GM12878 (cell line): ENCODE data around the gene PDE11A. TPM values are rescaled to one million over a fixed set of nuclear protein-coding genes. Genes with fewer than 3 reads are reported as not detected.

Source experiments
- ATAC-seq: fragments of 200-7000 bp; cut with Tn5 transposase; 3 replicates; pipeline ENCODE4 v1.9.1; 2020; ENCODE audit warnings: mild to moderate bottlenecking, moderate library complexity
- BruUV-seq: library from RNA; stranded (reverse); fragments of 400-500 nt; replicated peaks from 2 replicates; lab custom pipeline; 2021; lab: Mats Ljungman, UMichigan
- CTCF ChIA-PET: fragments of 300-600 bp; sonication (Branson Sonifier 250); formaldehyde crosslinking; extraction: SDS; loops from one replicate; lab custom pipeline; 2021; ENCODE audit warnings: inconsistent platforms; lab: Yijun Ruan, JAX
- POLR2A ChIA-PET: fragments of 350-600 bp; formaldehyde crosslinking; extraction: SDS; loops from one replicate; lab custom pipeline; 2021; ENCODE audit warnings: inconsistent platforms; lab: Charles Lee
- RAD21 ChIA-PET: fragments of 300-600 bp; sonication (Branson Sonifier 250); formaldehyde crosslinking; loops from one replicate; lab custom pipeline; 2023; ENCODE audit warnings: antibody characterized with exemption; ENCODE audit not compliant: unreplicated experiment; lab: Charles Lee
- SMC1A ChIA-PET: fragments of 300-600 bp; sonication (Branson Sonifier 250); formaldehyde crosslinking; loops from one replicate; lab custom pipeline; 2023; ENCODE audit not compliant: unreplicated experiment, uncharacterized antibody; lab: Charles Lee
- DNase-seq: peaks from one replicate; pipeline ENCODE4 v3.0.0-alpha.2; 2011; ENCODE audit warnings: low read depth, low spot score
- FAIRE-seq: peaks from 3 replicates; lab custom pipeline; 2011; peaks lifted over from hg19 to GRCh38; lab: Jason Lieb, UNC
- H2AFZ ChIP-seq: 2 replicates; pipeline ENCODE4 v1.6.0; 2011; ENCODE audit warnings: low read depth, low read length, control low read depth; ENCODE audit not compliant: control insufficient read depth
- H3K27ac ChIP-seq: 2 replicates; pipeline ENCODE4 v1.5.1; 2011; ENCODE audit warnings: control low read depth; ENCODE audit not compliant: control insufficient read depth, insufficient read depth
- H3K27me3 ChIP-seq, 2 experiments: replicated peaks in 1 of 2; 2 replicates each; pipeline versions ENCODE4 v1.6.0 to v1.6.1; 2011; ENCODE audit warnings: low read length in 1 of 2; ENCODE audit not compliant: control insufficient read depth in 2 of 2, insufficient read depth in 2 of 2
- H3K36me3 ChIP-seq, 2 experiments: 2 replicates each; pipeline ENCODE4 v1.5.1; 2011; ENCODE audit warnings: low read length in 1 of 2; ENCODE audit not compliant: control insufficient read depth in 2 of 2, insufficient read depth in 2 of 2
- H3K4me1 ChIP-seq: 2 replicates; pipeline ENCODE4 v1.6.1; 2011; ENCODE audit warnings: mild to moderate bottlenecking, low read length, moderate library complexity, mixed read lengths; ENCODE audit not compliant: control insufficient read depth, insufficient read depth
- H3K4me2 ChIP-seq: 2 replicates; pipeline ENCODE4 v1.6.0; 2011; ENCODE audit warnings: control low read depth; ENCODE audit not compliant: control insufficient read depth, insufficient read depth
- H3K4me3 ChIP-seq: fragments of 200-600 bp; sonication (generic); 2 replicates; pipeline ENCODE4 v1.5.1; 2016
- H3K79me2 ChIP-seq: 2 replicates; pipeline ENCODE4 v1.6.0; 2011; ENCODE audit warnings: low read length; ENCODE audit not compliant: control insufficient read depth, insufficient read depth
- H3K9ac ChIP-seq: 2 replicates; pipeline ENCODE4 v1.8.0; 2011; ENCODE audit warnings: low read length, control low read depth, mixed read lengths; ENCODE audit not compliant: control insufficient read depth, insufficient read depth
- H3K9me3 ChIP-seq: replicated peaks from 3 replicates; pipeline ENCODE4 v1.5.1; 2011; ENCODE audit warnings: mild to moderate bottlenecking, low read length; ENCODE audit not compliant: control insufficient read depth, insufficient read depth
- H4K20me1 ChIP-seq: 2 replicates; pipeline ENCODE4 v1.6.0; 2011; ENCODE audit not compliant: control insufficient read depth, insufficient read depth
- BHLHE40 ChIP-seq, 2 experiments: fragments of 450-650 bp in 1 of 2; IDR thresholded peaks; 2 replicates each; pipeline ENCODE4 v1.6.1; 2011 to 2017; ENCODE audit warnings: low read depth in 2 of 2, borderline replicate concordance in 1 of 2, improper control_type of control experiment in 1 of 2, low read length in 1 of 2, mild to moderate bottlenecking in 1 of 2
- HDAC6 ChIP-seq: fragments of 200-600 bp; sonication (generic); IDR thresholded peaks from one replicate; pipeline ENCODE4 v1.8.0; 2017; ENCODE audit warnings: antibody characterized with exemption; ENCODE audit not compliant: unreplicated experiment
- HDGF ChIP-seq: fragments of 450-650 bp; IDR thresholded peaks from 2 replicates; pipeline ENCODE4 v1.6.1; 2016; ENCODE audit warnings: antibody characterized with exemption
- KAT2A ChIP-seq: conservative IDR thresholded peaks from 2 replicates; pipeline ENCODE4 v1.6.1; 2011; ENCODE audit warnings: low read depth, low read length; ENCODE audit not compliant: control insufficient read depth
- NR2C1 ChIP-seq: fragments of 450-650 bp; IDR thresholded peaks from 2 replicates; pipeline ENCODE4 v1.6.1; 2017; ENCODE audit warnings: antibody characterized with exemption, mild to moderate bottlenecking, moderate library complexity
- SMAD1 ChIP-seq: fragments of 450-650 bp; IDR thresholded peaks from 2 replicates; pipeline ENCODE4 v1.6.1; 2018; ENCODE audit warnings: mild to moderate bottlenecking, low read depth; ENCODE audit not compliant: partially characterized antibody
- WGBS: methylation state at CpG from one replicate; pipeline ENCODE4 v1.1.6; 2016; ENCODE audit warnings: low lambda C conversion rate; ENCODE audit not compliant: insufficient replicate concordance, insufficient coverage; ENCODE audit errors: missing lambda C conversion rate; 5-methylcytosine and 5-hydroxymethylcytosine counted together
- in situ Hi-C: fragments of 300-500 bp; cut with MboI; formaldehyde crosslinking; loops from 9 replicates; pipeline ENCODE4 v1.14.3; 2018; ENCODE audit warnings: mixed read lengths
- intact Hi-C: fragments of 100-400 bp; cut with micrococcal nuclease; formaldehyde crosslinking; loops from one replicate; pipeline ENCODE4 v1.14.2; 2022; ENCODE audit not compliant: unreplicated experiment
- polyA plus RNA-seq, 11 experiments: library from polyadenylated mRNA; depleted of rRNA in 4 of 11; unstranded in 6 of 11; stranded (reverse) in 5 of 11; fragments of >200 nt; fragmentation: Nextera tagmentation in 4 of 11; fragmentation: Illumina TruSeq in 1 of 11; extraction: Ambion mirVana in 4 of 11; extraction: Trizol in 1 of 11; gene quantifications; 1 replicate in 1 of 11; 2 replicates in 10 of 11; pipeline versions ENCODE4 v1.2.1 to v1.2.3, GENCODE V29; 2011 to 2016; ENCODE audit warnings: inconsistent platforms in 2 of 11, missing spikeins in 2 of 11, low read depth in 1 of 11
- total RNA-seq, 4 experiments: library from RNA; depleted of rRNA in 3 of 4; stranded (reverse); fragments of >200 nt in 3 of 4; fragmentation: Illumina TruSeq in 1 of 4; extraction: Trizol in 1 of 4; gene quantifications; 2 replicates each; pipeline versions ENCODE4 v1.2.1 to v1.2.3, GENCODE V29; 2013 to 2021
- TF ChIP-seq, protein P1 (sequence below): fragments of 450-650 bp; formaldehyde crosslinking; IDR thresholded peaks from 2 replicates; pipeline ENCODE4 v1.4.0; 2022; ENCODE audit warnings: mild to moderate bottlenecking, moderate library complexity
- TF ChIP-seq, protein P2 (sequence below): fragments of 450-650 bp; IDR thresholded peaks from 2 replicates; pipeline ENCODE4 v1.6.1; 2017; ENCODE audit warnings: mild to moderate bottlenecking
- TF ChIP-seq, protein P3 (sequence below): IDR thresholded peaks from 2 replicates; pipeline ENCODE4 v1.6.1; 2012; ENCODE audit warnings: mild to moderate bottlenecking, low read depth, low read length
- TF ChIP-seq, protein P4 (sequence below): fragments of 450-650 bp; IDR thresholded peaks from 2 replicates; pipeline ENCODE4 v1.6.1; 2017; ENCODE audit warnings: antibody characterized with exemption, mild to moderate bottlenecking, moderate library complexity
- TF ChIP-seq, protein P5 (sequence below): fragments of 450-650 bp; IDR thresholded peaks from 2 replicates; pipeline ENCODE4 v1.6.1; 2017; ENCODE audit warnings: borderline replicate concordance

PDE11A gene
- total and polyA plus RNA-seq, 10 of the 15 experiments (the other 5 are each of a cell fraction or from before 2014, with no cell fraction given) = 0.01 to 0.17 (median 0.06) TPM; not detected in 5

DNA sequence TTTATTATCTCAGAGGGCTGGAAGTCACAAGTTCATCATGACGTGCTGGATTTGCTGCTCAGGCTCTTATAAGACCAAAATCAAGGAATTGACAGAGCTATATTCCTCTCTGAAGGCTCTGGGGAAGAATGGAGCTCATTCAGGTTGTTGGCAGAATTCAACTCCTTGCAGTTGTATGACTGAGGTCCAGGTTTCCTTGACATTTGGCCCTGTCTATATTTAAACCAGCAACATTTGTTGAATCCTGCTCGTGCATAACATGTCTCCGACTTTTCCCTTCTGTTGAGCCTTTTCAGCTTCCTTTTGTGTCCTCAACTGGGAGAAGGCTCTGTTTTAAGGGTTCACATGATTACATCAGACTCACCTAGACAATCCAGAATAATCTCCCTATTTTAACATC lies 203.4 kb downstream of the PDE11A start:
- Histone ChIP-seq H3K9ac (no peak overlapping the region), H3K4me2 (no peak overlapping the region), H3K36me3 (no peaks in the 10 kb centered on the region), H3K4me3 (no peak overlapping the region), H3K9me3 (no peaks in the 10 kb centered on the region), H4K20me1 (no peaks in the 10 kb centered on the region), H3K4me1 (no peaks in the 10 kb centered on the region), H2AFZ (no peak overlapping the region), H3K27me3 (no peaks in the 10 kb centered on the region), H3K79me2 (no peaks in the 10 kb centered on the region), H3K27ac (no peak overlapping the region)
- ChIA-PET SMC1A (no interaction called here), RAD21 (no interaction called here), CTCF (no interaction called here), POLR2A (no interaction called here)
- no peak for FAIRE-seq
- intact Hi-C loops = no loop called here
- no peak for DNase-seq
- WGBS = 16% methylated on average over 3 of the region's 3 CpGs
- ATAC-seq = no peak
- no TSS peak for BruUV-seq
- in situ Hi-C loops = no loop called here
- no peak for TF ChIP-seq HDGF
- no peak for TF ChIP-seq SMAD1
- TF ChIP-seq, protein P1, sequence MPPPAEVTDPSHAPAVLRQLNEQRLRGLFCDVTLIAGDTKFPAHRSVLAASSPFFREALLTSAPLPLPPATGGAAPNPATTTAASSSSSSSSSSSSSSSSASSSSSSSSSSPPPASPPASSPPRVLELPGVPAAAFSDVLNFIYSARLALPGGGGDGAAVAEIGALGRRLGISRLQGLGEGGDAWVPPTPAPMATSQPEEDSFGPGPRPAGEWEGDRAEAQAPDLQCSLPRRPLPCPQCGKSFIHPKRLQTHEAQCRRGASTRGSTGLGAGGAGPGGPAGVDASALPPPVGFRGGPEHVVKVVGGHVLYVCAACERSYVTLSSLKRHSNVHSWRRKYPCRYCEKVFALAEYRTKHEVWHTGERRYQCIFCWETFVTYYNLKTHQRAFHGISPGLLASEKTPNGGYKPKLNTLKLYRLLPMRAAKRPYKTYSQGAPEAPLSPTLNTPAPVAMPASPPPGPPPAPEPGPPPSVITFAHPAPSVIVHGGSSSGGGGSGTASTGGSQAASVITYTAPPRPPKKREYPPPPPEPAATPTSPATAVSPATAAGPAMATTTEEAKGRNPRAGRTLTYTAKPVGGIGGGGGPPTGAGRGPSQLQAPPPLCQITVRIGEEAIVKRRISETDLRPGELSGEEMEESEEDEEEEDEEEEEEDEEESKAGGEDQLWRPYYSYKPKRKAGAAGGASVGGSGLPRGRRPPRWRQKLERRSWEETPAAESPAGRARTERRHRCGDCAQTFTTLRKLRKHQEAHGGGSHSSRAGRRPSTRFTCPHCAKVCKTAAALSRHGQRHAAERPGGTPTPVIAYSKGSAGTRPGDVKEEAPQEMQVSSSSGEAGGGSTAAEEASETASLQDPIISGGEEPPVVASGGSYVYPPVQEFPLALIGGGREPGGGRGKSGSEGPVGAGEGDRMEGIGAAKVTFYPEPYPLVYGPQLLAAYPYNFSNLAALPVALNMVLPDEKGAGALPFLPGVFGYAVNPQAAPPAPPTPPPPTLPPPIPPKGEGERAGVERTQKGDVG = no peak
- TF ChIP-seq, protein P2, sequence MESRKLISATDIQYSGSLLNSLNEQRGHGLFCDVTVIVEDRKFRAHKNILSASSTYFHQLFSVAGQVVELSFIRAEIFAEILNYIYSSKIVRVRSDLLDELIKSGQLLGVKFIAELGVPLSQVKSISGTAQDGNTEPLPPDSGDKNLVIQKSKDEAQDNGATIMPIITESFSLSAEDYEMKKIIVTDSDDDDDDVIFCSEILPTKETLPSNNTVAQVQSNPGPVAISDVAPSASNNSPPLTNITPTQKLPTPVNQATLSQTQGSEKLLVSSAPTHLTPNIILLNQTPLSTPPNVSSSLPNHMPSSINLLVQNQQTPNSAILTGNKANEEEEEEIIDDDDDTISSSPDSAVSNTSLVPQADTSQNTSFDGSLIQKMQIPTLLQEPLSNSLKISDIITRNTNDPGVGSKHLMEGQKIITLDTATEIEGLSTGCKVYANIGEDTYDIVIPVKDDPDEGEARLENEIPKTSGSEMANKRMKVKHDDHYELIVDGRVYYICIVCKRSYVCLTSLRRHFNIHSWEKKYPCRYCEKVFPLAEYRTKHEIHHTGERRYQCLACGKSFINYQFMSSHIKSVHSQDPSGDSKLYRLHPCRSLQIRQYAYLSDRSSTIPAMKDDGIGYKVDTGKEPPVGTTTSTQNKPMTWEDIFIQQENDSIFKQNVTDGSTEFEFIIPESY = no peak
- TF ChIP-seq, protein P3, sequence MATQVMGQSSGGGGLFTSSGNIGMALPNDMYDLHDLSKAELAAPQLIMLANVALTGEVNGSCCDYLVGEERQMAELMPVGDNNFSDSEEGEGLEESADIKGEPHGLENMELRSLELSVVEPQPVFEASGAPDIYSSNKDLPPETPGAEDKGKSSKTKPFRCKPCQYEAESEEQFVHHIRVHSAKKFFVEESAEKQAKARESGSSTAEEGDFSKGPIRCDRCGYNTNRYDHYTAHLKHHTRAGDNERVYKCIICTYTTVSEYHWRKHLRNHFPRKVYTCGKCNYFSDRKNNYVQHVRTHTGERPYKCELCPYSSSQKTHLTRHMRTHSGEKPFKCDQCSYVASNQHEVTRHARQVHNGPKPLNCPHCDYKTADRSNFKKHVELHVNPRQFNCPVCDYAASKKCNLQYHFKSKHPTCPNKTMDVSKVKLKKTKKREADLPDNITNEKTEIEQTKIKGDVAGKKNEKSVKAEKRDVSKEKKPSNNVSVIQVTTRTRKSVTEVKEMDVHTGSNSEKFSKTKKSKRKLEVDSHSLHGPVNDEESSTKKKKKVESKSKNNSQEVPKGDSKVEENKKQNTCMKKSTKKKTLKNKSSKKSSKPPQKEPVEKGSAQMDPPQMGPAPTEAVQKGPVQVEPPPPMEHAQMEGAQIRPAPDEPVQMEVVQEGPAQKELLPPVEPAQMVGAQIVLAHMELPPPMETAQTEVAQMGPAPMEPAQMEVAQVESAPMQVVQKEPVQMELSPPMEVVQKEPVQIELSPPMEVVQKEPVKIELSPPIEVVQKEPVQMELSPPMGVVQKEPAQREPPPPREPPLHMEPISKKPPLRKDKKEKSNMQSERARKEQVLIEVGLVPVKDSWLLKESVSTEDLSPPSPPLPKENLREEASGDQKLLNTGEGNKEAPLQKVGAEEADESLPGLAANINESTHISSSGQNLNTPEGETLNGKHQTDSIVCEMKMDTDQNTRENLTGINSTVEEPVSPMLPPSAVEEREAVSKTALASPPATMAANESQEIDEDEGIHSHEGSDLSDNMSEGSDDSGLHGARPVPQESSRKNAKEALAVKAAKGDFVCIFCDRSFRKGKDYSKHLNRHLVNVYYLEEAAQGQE = no peak
- no peak for TF ChIP-seq BHLHE40 (IDR thresholded peaks at IDR 0.05; ENCODE audit: borderline replicate concordance in 1 of 2, low read depth in 2 of 2, low read length in 1 of 2)
- TF ChIP-seq HDAC6 = no peak
- TF ChIP-seq, protein P4, sequence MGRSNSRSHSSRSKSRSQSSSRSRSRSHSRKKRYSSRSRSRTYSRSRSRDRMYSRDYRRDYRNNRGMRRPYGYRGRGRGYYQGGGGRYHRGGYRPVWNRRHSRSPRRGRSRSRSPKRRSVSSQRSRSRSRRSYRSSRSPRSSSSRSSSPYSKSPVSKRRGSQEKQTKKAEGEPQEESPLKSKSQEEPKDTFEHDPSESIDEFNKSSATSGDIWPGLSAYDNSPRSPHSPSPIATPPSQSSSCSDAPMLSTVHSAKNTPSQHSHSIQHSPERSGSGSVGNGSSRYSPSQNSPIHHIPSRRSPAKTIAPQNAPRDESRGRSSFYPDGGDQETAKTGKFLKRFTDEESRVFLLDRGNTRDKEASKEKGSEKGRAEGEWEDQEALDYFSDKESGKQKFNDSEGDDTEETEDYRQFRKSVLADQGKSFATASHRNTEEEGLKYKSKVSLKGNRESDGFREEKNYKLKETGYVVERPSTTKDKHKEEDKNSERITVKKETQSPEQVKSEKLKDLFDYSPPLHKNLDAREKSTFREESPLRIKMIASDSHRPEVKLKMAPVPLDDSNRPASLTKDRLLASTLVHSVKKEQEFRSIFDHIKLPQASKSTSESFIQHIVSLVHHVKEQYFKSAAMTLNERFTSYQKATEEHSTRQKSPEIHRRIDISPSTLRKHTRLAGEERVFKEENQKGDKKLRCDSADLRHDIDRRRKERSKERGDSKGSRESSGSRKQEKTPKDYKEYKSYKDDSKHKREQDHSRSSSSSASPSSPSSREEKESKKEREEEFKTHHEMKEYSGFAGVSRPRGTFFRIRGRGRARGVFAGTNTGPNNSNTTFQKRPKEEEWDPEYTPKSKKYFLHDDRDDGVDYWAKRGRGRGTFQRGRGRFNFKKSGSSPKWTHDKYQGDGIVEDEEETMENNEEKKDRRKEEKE = no peak
- TF ChIP-seq, protein P5, sequence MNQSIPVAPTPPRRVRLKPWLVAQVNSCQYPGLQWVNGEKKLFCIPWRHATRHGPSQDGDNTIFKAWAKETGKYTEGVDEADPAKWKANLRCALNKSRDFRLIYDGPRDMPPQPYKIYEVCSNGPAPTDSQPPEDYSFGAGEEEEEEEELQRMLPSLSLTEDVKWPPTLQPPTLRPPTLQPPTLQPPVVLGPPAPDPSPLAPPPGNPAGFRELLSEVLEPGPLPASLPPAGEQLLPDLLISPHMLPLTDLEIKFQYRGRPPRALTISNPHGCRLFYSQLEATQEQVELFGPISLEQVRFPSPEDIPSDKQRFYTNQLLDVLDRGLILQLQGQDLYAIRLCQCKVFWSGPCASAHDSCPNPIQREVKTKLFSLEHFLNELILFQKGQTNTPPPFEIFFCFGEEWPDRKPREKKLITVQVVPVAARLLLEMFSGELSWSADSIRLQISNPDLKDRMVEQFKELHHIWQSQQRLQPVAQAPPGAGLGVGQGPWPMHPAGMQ = no peak
- no peak for TF ChIP-seq NR2C1
- TF ChIP-seq KAT2A = no peak
